Measurements from ENCODE around the gene MAP2K6. TPM values are rescaled to one million over a fixed set of nuclear protein-coding genes. Genes with fewer than 3 reads are reported as not detected.

Gene MAP2K6
- total RNA-seq, 1 experiment from 2014 or later, result 17.7 TPM

DNA sequence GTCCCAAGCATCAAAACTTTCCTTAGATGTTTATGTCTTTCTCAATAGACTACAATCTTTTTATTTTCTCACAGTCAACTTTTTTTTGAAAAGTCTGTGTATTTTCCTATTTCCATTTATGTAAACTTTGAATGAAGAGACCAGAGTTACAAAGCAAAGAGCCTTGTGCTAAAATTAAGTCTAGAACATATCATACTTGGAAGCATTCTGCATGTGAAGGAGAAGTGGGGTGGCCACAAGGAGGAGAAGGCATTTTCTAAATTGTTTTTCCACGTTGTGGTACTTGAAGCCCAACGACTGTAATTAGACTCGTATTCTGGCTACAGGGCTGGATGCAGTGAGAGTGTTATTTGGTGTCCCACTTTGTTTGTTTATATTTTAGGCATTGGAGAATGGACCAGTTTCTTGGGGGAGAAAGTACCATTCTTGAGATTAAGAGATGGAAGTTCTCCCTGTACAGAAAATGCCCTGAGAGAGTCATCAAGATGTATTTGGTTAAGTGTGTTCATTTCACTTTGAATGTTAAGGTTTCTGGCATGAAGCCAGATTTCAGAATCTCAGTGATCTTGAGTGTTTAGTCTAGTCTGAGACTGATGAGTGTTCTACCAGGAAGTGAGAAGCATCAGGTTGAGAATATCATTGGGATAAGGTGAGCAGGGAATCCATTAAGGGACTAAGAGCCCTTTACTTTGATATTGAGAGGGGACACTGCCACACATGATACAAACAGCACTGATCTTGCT, 71.6 kb downstream of the MAP2K6 start:
- Histone ChIP-seq H3K9me3 (ENCODE audit: control insufficient read depth, low read depth, low read length) (no peaks in the 10 kb centered on the region), H3K23me2 (ENCODE audit: insufficient read length, low read depth, low read length, poor library complexity, severe bottlenecking) (no peaks in the 10 kb centered on the region), H2AK5ac (ENCODE audit: insufficient read length, low read length) (no peak overlapping the region), H3K4me1 (ENCODE audit: insufficient read depth, low read length) (no peaks in the 10 kb centered on the region), H3K23ac (ENCODE audit: insufficient read length, low read depth, low read length) (no peak overlapping the region), H2BK5ac (ENCODE audit: insufficient read length, low read length) (no peak overlapping the region), H2BK15ac (ENCODE audit: low read depth, low read length) (no peak overlapping the region), H3K4ac (ENCODE audit: low read depth, low read length) (no peak overlapping the region), H3K4me2 (ENCODE audit: insufficient read depth, insufficient read length, low read length) (no peak overlapping the region), H3K27ac (ENCODE audit: insufficient read length, low read depth, low read length) (no peak overlapping the region), H3K27me3 (ENCODE audit: insufficient read depth, low read length) (no peaks in the 10 kb centered on the region), H4K20me1 (ENCODE audit: control insufficient read depth, insufficient read depth, insufficient read length) (no peaks in the 10 kb centered on the region), H3K18ac (ENCODE audit: insufficient read length, low read depth, low read length) (no peak overlapping the region), H3K56ac (ENCODE audit: insufficient read length, low read depth, low read length) (no peak overlapping the region), H3K14ac (ENCODE audit: insufficient read depth, low read length) (no peak overlapping the region), H4K91ac (ENCODE audit: insufficient read length, low read depth, low read length) (no peak overlapping the region), H3T11ph (ENCODE audit: low read length) (no peak overlapping the region), H3K9ac (ENCODE audit: extremely low read depth, insufficient read length, low read length) (no peak overlapping the region), H2BK20ac (ENCODE audit: low read depth, low read length, poor library complexity, severe bottlenecking) (no peak overlapping the region), H2BK120ac (ENCODE audit: low read depth, low read length, poor library complexity, severe bottlenecking) (no peak overlapping the region), H2AFZ (ENCODE audit: low read length) (no peak overlapping the region), H2BK12ac (ENCODE audit: insufficient read length, low read depth, low read length) (no peak overlapping the region), H4K8ac (replicated peaks; ENCODE audit: insufficient read length, low read depth, low read length) (no peak overlapping the region), H3K79me1 (ENCODE audit: insufficient read depth, low read depth, low read length, poor library complexity, severe bottlenecking) (no peaks in the 10 kb centered on the region), H3K79me2 (ENCODE audit: insufficient read depth, low read length) (no peaks in the 10 kb centered on the region), H4K5ac (ENCODE audit: insufficient read length, low read depth, low read length) (no peak overlapping the region)
- no peak for TF ChIP-seq CTCF (conservative IDR thresholded peaks at IDR 0.05)
- no peak for DNase-seq
- Mint-ChIP-seq H3K4me1 (peaks cover 0 to 4% of the 10 kb centered on the region in 2 experiments; a peak in 2 of 4 replicates), H3K27me3 (ENCODE audit: low read depth) (no peaks in the 10 kb centered on the region), H3K9me3 (no peaks in the 10 kb centered on the region), H3K4me3 (no peak overlapping the region), H3K36me3 (ENCODE audit: insufficient read depth in 1 of 3, low read depth in 3 of 3) (no peaks in the 10 kb centered on the region), H3K27ac (no peak overlapping the region)
- no CpG with 5 or more reads among the region's 3 CpGs for WGBS (ENCODE audit: extremely low coverage, insufficient read length, low lambda C conversion rate)
